GM23338 (cell line): Measurements from ENCODE around the gene SLTM. TPM values are rescaled to one million over a fixed set of nuclear protein-coding genes. Genes with fewer than 3 reads are reported as not detected.

Experiments used
- ATAC-seq: fragments of 200-7000 bp; cut with Tn5 transposase; 3 replicates; pipeline ENCODE4 v1.9.1; 2020
- DNase-seq: peaks from one replicate; pipeline ENCODE4 v3.0.0-alpha.2; 2015; ENCODE audit warnings: low spot score
- H2AFZ ChIP-seq: fragments of 200-600 bp; sonication (generic); 2 replicates; pipeline ENCODE4 v1.8.0; 2016; ENCODE audit warnings: antibody characterized with exemption, mild to moderate bottlenecking, moderate library complexity
- H3F3A ChIP-seq: fragments of 200-600 bp; sonication (generic); replicated peaks from 2 replicates; pipeline ENCODE4 v1.8.0; 2017; ENCODE audit warnings: antibody characterized with exemption, mixed run types, low read depth
- H3K27ac ChIP-seq: fragments of 200-600 bp; sonication (generic); 2 replicates; pipeline ENCODE4 v1.6.1; 2016; ENCODE audit warnings: low read depth
- H3K27me3 ChIP-seq: fragments of 200-600 bp; sonication (generic); 2 replicates; pipeline ENCODE4 v1.8.0; 2016; ENCODE audit warnings: mild to moderate bottlenecking, mixed run types, moderate library complexity; ENCODE audit not compliant: insufficient read depth
- H3K36me3 ChIP-seq: fragments of 200-600 bp; sonication (generic); 2 replicates; pipeline ENCODE4 v1.8.0; 2016; ENCODE audit warnings: mild to moderate bottlenecking; ENCODE audit not compliant: insufficient read depth
- H3K4me1 ChIP-seq: fragments of 200-600 bp; sonication (generic); 2 replicates; pipeline ENCODE4 v1.8.0; 2016; ENCODE audit warnings: mild to moderate bottlenecking, moderate library complexity; ENCODE audit not compliant: insufficient read depth
- H3K4me2 ChIP-seq: fragments of 200-600 bp; sonication (generic); 2 replicates; pipeline ENCODE4 v1.7.1; 2017; ENCODE audit warnings: mixed run types
- H3K4me3 ChIP-seq: fragments of 200-600 bp; sonication (generic); 2 replicates; pipeline ENCODE4 v1.6.1; 2016; ENCODE audit warnings: mixed run types
- H3K79me2 ChIP-seq: fragments of 200-600 bp; sonication (generic); replicated peaks from 2 replicates; pipeline ENCODE4 v1.8.0; 2017; ENCODE audit warnings: mild to moderate bottlenecking; ENCODE audit not compliant: insufficient read depth
- H3K9me2 ChIP-seq: fragments of 200-600 bp; sonication (generic); 2 replicates; pipeline ENCODE4 v1.8.0; 2017; ENCODE audit not compliant: insufficient read depth
- H4K20me1 ChIP-seq: fragments of 200-600 bp; sonication (generic); replicated peaks from 2 replicates; pipeline ENCODE4 v1.8.0; 2017; ENCODE audit warnings: mild to moderate bottlenecking; ENCODE audit not compliant: insufficient read depth
- H3K27ac Mint-ChIP-seq: 2 replicates; pipeline ENCODE4 v1.8.0; 2020; ENCODE audit warnings: inconsistent platforms, mild to moderate bottlenecking, moderate library complexity, mixed read lengths
- H3K27me3 Mint-ChIP-seq: 3 replicates; pipeline ENCODE4 v1.8.0; 2022; ENCODE audit warnings: low read depth, mild to moderate bottlenecking, moderate library complexity, mixed read lengths, inconsistent platforms; ENCODE audit not compliant: insufficient read depth, poor library complexity
- H3K36me3 Mint-ChIP-seq: 3 replicates; pipeline ENCODE4 v1.8.0; 2021; ENCODE audit warnings: low read depth, mild to moderate bottlenecking, inconsistent platforms, moderate library complexity, mixed read lengths
- H3K4me1 Mint-ChIP-seq: 3 replicates; pipeline ENCODE4 v1.8.0; 2020; ENCODE audit warnings: mild to moderate bottlenecking, inconsistent platforms, mixed read lengths
- H3K4me3 Mint-ChIP-seq: 3 replicates; pipeline ENCODE4 v1.8.0; 2021; ENCODE audit warnings: moderate library complexity, mild to moderate bottlenecking, inconsistent platforms, mixed read lengths
- H3K9me3 Mint-ChIP-seq: 3 replicates; pipeline ENCODE4 v1.8.0; 2020; ENCODE audit warnings: moderate library complexity, mild to moderate bottlenecking, inconsistent platforms, mixed read lengths
- CREB1 ChIP-seq: fragments of 250-450 bp; sonication (Bioruptor Pico); IDR thresholded peaks from 2 replicates; pipeline ENCODE4 v1.5.0; 2020; ENCODE audit warnings: low read depth, mild to moderate bottlenecking, moderate library complexity
- EZH2phosphoT487 ChIP-seq: fragments of 200-600 bp; sonication (generic); IDR thresholded peaks from one replicate; pipeline ENCODE4 v1.8.1; 2018; ENCODE audit warnings: antibody characterized with exemption; ENCODE audit not compliant: unreplicated experiment
- NANOG ChIP-seq: IDR thresholded peaks from 2 replicates; pipeline ENCODE4 v1.6.1; 2016; ENCODE audit warnings: antibody characterized with exemption, borderline replicate concordance
- POLR2AphosphoS5 ChIP-seq: IDR thresholded peaks from 2 replicates; pipeline ENCODE4 v1.6.1; 2016; ENCODE audit warnings: antibody characterized with exemption, low read depth
- STAT1 ChIP-seq: IDR thresholded peaks from one replicate; pipeline ENCODE4 v1.6.1; 2016; ENCODE audit warnings: antibody characterized with exemption; ENCODE audit not compliant: unreplicated experiment
- ZNF114 ChIP-seq: fragments of 250-450 bp; sonication (Bioruptor Pico); IDR thresholded peaks from 2 replicates; pipeline ENCODE4 v1.5.0; 2020; ENCODE audit warnings: mild to moderate bottlenecking, moderate library complexity
- ZNF331 ChIP-seq: fragments of 250-450 bp; sonication (Bioruptor Pico); IDR thresholded peaks from 2 replicates; pipeline ENCODE4 v1.5.0; 2020; ENCODE audit warnings: low read depth, mild to moderate bottlenecking, moderate library complexity
- ZNF462 ChIP-seq: fragments of 250-450 bp; sonication (Bioruptor Pico); IDR thresholded peaks from 2 replicates; pipeline ENCODE4 v1.5.0; 2020; ENCODE audit warnings: mild to moderate bottlenecking, moderate library complexity
- polyA plus RNA-seq: library from polyadenylated mRNA; unstranded; fragments of >200 nt; fragmentation: Nextera tagmentation; extraction: Ambion mirVana; gene quantifications from 2 replicates; pipeline ENCODE4 v1.2.1, GENCODE V29; 2016
- total RNA-seq: library from RNA; depleted of rRNA; stranded (reverse); fragments of >200 nt; shearing (Covaris generic); gene quantifications from 2 replicates; pipeline ENCODE4 v1.2.3, GENCODE V29; 2014
- TF ChIP-seq, protein P1 (sequence below): IDR thresholded peaks from one replicate; pipeline ENCODE4 v1.6.1; 2018; ENCODE audit warnings: antibody characterized with exemption; ENCODE audit not compliant: unreplicated experiment

The SLTM gene
- total and polyA plus RNA-seq, 2 experiments from 2014 or later = 210 to 476 TPM

DNA sequence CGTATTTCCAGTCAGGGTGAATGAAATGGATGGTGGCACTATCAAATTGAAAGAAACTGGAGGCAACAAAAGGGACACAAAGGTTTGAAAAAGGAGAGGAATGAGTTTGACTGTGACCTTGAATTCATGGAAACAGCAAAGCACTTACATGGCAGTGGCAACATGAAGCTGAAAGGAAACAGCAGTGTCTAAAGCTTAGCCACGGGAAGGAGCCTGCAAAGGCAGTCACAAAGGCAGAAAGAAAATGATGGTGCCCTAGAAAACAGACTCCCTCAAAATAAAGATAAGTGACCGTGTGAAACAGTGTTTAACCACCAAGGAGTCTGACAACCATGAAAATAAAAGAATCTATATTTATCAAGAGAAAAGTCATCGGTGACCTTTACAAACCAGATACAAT lies 51.2 kb downstream of the SLTM start (continued):
- TF ChIP-seq ZNF331 (CRISPR knock-in tag) = no peak
- TF ChIP-seq CREB1 (CRISPR knock-in tag) = no peak
- TF ChIP-seq POLR2AphosphoS5 = no peak
- TF ChIP-seq STAT1 = no peak
- TF ChIP-seq NANOG = no peak

GRCh38 chr15:58880320-58880719 lies 53.2 kb downstream of the SLTM start:
- Histone ChIP-seq H3K27ac (0 out of 2 replicates have a peak overlapping the region, but pooled peaks have one; percentile 55), H2AFZ (no peak overlapping the region), H3K9me2 (no peaks in the 10 kb centered on the region), H3K4me1 (no peaks in the 10 kb centered on the region), H3K4me3 (no peak overlapping the region), H4K20me1 (peaks cover 13% of the 10 kb centered on the region; the same call in 1 of the 2 replicates), H3K4me2 (no peak overlapping the region), H3K27me3 (no peaks in the 10 kb centered on the region), H3K79me2 (no peaks in the 10 kb centered on the region), H3K36me3 (peaks cover 65% of the 10 kb centered on the region), H3F3A (peaks cover 31% of the 10 kb centered on the region)
- Mint-ChIP-seq H3K4me3 (no peak overlapping the region), H3K4me1 (no peaks in the 10 kb centered on the region; the same call in 2 of the 3 replicates), H3K9me3 (no peaks in the 10 kb centered on the region), H3K27ac (no peak overlapping the region), H3K27me3 (peaks cover 11% of the 10 kb centered on the region), H3K36me3 (peaks cover 83% of the 10 kb centered on the region)
- TF ChIP-seq, protein P1, sequence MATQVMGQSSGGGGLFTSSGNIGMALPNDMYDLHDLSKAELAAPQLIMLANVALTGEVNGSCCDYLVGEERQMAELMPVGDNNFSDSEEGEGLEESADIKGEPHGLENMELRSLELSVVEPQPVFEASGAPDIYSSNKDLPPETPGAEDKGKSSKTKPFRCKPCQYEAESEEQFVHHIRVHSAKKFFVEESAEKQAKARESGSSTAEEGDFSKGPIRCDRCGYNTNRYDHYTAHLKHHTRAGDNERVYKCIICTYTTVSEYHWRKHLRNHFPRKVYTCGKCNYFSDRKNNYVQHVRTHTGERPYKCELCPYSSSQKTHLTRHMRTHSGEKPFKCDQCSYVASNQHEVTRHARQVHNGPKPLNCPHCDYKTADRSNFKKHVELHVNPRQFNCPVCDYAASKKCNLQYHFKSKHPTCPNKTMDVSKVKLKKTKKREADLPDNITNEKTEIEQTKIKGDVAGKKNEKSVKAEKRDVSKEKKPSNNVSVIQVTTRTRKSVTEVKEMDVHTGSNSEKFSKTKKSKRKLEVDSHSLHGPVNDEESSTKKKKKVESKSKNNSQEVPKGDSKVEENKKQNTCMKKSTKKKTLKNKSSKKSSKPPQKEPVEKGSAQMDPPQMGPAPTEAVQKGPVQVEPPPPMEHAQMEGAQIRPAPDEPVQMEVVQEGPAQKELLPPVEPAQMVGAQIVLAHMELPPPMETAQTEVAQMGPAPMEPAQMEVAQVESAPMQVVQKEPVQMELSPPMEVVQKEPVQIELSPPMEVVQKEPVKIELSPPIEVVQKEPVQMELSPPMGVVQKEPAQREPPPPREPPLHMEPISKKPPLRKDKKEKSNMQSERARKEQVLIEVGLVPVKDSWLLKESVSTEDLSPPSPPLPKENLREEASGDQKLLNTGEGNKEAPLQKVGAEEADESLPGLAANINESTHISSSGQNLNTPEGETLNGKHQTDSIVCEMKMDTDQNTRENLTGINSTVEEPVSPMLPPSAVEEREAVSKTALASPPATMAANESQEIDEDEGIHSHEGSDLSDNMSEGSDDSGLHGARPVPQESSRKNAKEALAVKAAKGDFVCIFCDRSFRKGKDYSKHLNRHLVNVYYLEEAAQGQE = no peak
- TF ChIP-seq ZNF462 (CRISPR knock-in tag) (no peak), POLR2AphosphoS5 (no peak), NANOG (no peak), ZNF114 (CRISPR knock-in tag) (no peak), EZH2phosphoT487 (no peak)
- ATAC-seq = no peak
- no peak for DNase-seq
